ENCODE results near the gene POU2F1.

Gene POU2F1

DNA sequence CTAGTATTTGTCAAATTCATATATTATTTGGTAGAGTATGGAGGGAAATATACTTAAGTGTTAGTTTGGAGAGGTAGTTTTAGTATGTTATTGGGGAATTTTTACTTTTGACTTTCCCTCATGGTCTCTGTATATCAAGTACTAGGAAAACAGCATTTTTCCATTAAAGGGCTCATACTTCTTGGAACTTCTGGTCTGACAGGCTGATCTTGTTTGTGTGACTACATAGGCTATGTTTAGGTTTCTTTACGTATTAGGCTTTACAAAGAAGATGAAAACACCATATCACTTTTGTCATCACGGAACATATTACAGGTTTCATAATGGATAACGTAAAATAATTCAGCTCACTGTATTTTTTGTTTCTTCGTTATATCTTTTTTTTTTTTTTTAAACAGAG, 30.8 kb downstream of the POU2F1 start:
- Histone ChIP-seq H3K36me3 (ENCODE audit: insufficient read depth, low read length) (no peaks in the 10 kb centered on the region), H3K4me1 (ENCODE audit: insufficient read depth, low read length) (0 out of 2 replicates have a peak, but pooled peaks cover 7% of the 10 kb centered on the region), H3K9me3 (ENCODE audit: control insufficient read depth, insufficient read depth, low read length) (no peaks in the 10 kb centered on the region), H3K9ac (ENCODE audit: low read depth, low read length) (no peak overlapping the region)

DNA sequence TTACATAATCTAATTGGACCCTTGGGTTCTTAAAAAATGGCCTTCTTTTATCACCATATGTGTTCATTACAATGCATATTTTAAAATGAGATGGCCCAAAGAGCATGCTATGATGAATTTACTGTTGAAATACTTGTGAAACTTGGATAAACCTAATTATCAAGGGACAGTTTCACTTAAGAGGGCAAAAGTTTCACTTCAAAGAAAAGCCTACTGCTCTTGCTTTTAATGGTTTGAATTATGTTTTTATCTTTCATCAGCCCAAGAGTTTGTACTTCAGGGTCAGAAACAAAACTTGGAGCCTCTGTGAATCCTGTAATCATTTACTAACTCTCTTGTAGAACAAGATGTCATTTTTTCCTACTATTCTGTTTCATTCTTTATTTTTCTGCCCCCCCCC, 32.3 kb downstream of the POU2F1 start:
- 0 out of 2 replicates have a peak, but pooled peaks cover 7% of the 10 kb centered on the region for H3K4me1 ChIP-seq (ENCODE audit: insufficient read depth, low read length)
- H3K36me3 ChIP-seq (ENCODE audit: insufficient read depth, low read length) = no peaks in the 10 kb centered on the region
- H3K9ac ChIP-seq (ENCODE audit: low read depth, low read length) = no peak overlapping the region
- no peaks in the 10 kb centered on the region for H3K9me3 ChIP-seq (ENCODE audit: control insufficient read depth, insufficient read depth, low read length)

DNA sequence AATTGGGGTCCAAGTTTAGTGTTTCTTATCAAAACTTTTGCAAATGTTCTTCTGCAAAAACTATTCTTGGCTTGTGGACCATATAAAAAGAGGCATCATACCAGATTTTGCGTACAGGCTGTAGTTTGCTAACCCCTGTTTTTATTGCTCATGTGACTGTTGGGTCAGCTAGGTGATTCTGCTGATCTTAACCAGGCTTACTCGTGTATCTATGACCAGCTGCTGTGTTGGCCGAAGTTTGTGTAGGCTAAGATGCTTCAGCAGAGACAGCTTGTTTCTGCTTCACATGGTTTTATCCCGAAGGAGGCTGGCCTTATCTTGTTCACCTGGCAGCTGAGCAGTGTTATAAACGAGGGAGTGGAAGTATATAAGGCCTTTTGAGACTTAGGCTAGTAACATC, 38.2 kb downstream of the POU2F1 start:
- H3K36me3 ChIP-seq (ENCODE audit: insufficient read depth, low read length) = no peaks in the 10 kb centered on the region
- peaks cover 5% of the 10 kb centered on the region; the same call in 1 of the 2 replicates for H3K4me1 ChIP-seq (ENCODE audit: insufficient read depth, low read length)
- no peaks in the 10 kb centered on the region for H3K9me3 ChIP-seq (ENCODE audit: control insufficient read depth, insufficient read depth, low read length)
- H3K9ac ChIP-seq (ENCODE audit: low read depth, low read length) = no peak overlapping the region

DNA sequence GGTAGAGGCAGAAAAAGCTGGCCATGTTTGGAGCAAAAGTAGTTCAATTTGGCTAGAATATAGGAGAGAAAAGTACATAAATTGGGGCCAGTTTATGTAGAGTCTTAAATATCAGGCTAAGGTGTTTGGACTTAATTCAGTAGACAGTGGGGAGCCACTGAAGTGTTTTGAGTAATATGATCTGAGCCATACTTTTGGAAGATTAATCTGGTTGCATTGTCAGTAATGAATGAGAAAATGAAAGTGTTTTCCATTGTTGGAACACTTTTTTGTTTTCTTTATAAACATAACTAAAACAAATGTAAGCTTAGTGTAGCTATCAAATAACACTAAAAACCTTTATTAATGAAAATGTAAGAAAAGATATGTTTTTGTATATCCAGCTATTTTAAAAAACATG, 42.1 kb downstream of the POU2F1 start:
- H3K9ac ChIP-seq (ENCODE audit: low read depth, low read length) = no peak overlapping the region
- peaks cover 6% of the 10 kb centered on the region; the same call in 1 of the 2 replicates for H3K4me1 ChIP-seq (ENCODE audit: insufficient read depth, low read length)

DNA sequence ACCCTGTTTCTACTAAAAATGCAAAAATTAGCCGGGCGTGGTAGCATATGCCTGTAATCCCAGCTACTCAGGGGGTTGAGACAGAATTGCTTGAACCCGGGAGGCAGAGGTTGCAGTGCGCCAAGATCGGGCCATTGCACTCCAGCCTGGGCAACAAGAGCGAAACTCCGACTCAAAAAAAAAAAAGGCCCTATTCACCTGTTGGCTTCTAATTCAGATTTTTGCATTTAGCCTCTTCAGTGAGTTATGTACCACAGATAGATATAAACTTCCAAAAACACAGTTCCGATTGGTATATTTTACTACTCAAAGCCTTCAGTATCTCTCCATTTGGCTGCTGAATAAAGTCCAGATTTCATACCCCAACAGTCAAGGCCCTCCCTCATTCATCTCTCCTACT, 42.7 kb downstream of the POU2F1 start:
- no peaks in the 10 kb centered on the region for H3K36me3 ChIP-seq (ENCODE audit: insufficient read depth, low read length)
- no peaks in the 10 kb centered on the region for H3K9me3 ChIP-seq (ENCODE audit: control insufficient read depth, insufficient read depth, low read length)
- peaks cover 8% of the 10 kb centered on the region; the same call in 1 of the 2 replicates for H3K4me1 ChIP-seq (ENCODE audit: insufficient read depth, low read length)
- H3K9ac ChIP-seq (ENCODE audit: low read depth, low read length) = no peak overlapping the region

More for the DNA sequence above, 42.1 kb downstream of the POU2F1 start:
- H3K36me3 ChIP-seq (ENCODE audit: insufficient read depth, low read length) = no peaks in the 10 kb centered on the region
- H3K9me3 ChIP-seq (ENCODE audit: control insufficient read depth, insufficient read depth, low read length) = no peaks in the 10 kb centered on the region

GRCh38 chr1:167263819-167264464, 43.3 kb downstream of the POU2F1 start:
- Histone ChIP-seq H3K9me3 (ENCODE audit: control insufficient read depth, insufficient read depth, low read length) (no peaks in the 10 kb centered on the region), H3K4me1 (ENCODE audit: insufficient read depth, low read length) (peaks cover 13% of the 10 kb centered on the region; the same call in 1 of the 2 replicates), H3K9ac (ENCODE audit: low read depth, low read length) (no peak overlapping the region), H3K36me3 (ENCODE audit: insufficient read depth, low read length) (no peaks in the 10 kb centered on the region)

GRCh38 chr1:167266965-167267364, 46.3 kb downstream of the POU2F1 start:
- no peak overlapping the region for H3K9ac ChIP-seq (ENCODE audit: low read depth, low read length)
- peaks cover 28% of the 10 kb centered on the region for H3K4me1 ChIP-seq (ENCODE audit: insufficient read depth, low read length)
- H3K9me3 ChIP-seq (ENCODE audit: control insufficient read depth, insufficient read depth, low read length) = no peaks in the 10 kb centered on the region
- no peaks in the 10 kb centered on the region for H3K36me3 ChIP-seq (ENCODE audit: insufficient read depth, low read length)

GRCh38 chr1:167268347-167268787, 47.7 kb downstream of the POU2F1 start:
- peaks cover 27% of the 10 kb centered on the region for H3K4me1 ChIP-seq (ENCODE audit: insufficient read depth, low read length)
- no peak overlapping the region for H3K9ac ChIP-seq (ENCODE audit: low read depth, low read length)
- H3K9me3 ChIP-seq (ENCODE audit: control insufficient read depth, insufficient read depth, low read length) = no peaks in the 10 kb centered on the region
- no peaks in the 10 kb centered on the region for H3K36me3 ChIP-seq (ENCODE audit: insufficient read depth, low read length)

GRCh38 chr1:167270349-167271092, 49.8 kb downstream of the POU2F1 start:
- no peak overlapping the region for H3K9ac ChIP-seq (ENCODE audit: low read depth, low read length)
- H3K9me3 ChIP-seq (ENCODE audit: control insufficient read depth, insufficient read depth, low read length) = no peaks in the 10 kb centered on the region
- no peaks in the 10 kb centered on the region for H3K36me3 ChIP-seq (ENCODE audit: insufficient read depth, low read length)
- peaks cover 22% of the 10 kb centered on the region for H3K4me1 ChIP-seq (ENCODE audit: insufficient read depth, low read length)

DNA sequence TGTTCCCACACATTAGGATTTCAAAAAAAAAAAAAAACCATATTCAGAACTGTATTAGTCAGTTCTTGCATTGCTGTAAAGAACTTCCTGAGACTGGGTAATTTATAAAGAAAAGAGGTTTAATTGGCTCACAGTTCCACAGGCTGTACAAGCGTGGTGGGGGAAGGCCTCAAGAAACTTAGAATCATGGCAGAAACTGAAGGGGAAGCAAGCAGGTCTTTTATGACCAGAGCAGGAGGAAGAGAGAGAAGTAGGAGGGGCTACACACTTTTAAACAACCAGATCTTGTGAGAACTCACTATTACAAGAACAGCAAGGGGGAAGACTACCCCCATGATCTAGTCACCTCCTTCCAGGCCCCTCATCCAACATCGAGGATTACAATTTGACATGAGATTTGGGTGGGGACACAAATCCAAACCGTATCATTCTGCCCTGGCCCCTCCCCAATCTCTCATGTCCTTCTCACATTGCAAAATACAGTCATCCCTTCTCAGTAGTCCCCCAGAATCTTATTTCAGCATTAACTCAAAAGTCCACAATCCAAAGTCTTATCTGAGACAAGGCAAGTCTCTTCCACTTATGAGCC, 51.8 kb downstream of the POU2F1 start:
- no peaks in the 10 kb centered on the region for H3K9me3 ChIP-seq (ENCODE audit: control insufficient read depth, insufficient read depth, low read length)
- H3K9ac ChIP-seq (ENCODE audit: low read depth, low read length) = no peak overlapping the region
- H3K36me3 ChIP-seq (ENCODE audit: insufficient read depth, low read length) = no peaks in the 10 kb centered on the region
- H3K4me1 ChIP-seq (ENCODE audit: insufficient read depth, low read length) = peaks cover 22% of the 10 kb centered on the region

- Histone ChIP-seq H3K4me1 (ENCODE audit: insufficient read depth, low read length) (peaks cover 21% of the 10 kb centered on the region), H3K9me3 (ENCODE audit: control insufficient read depth, insufficient read depth, low read length) (no peaks in the 10 kb centered on the region), H3K9ac (ENCODE audit: low read depth, low read length) (no peak overlapping the region), H3K36me3 (ENCODE audit: insufficient read depth, low read length) (no peaks in the 10 kb centered on the region)
These were observed 52.5 kb downstream of the POU2F1 start for GRCh38 chr1:167273027-167273800.

DNA sequence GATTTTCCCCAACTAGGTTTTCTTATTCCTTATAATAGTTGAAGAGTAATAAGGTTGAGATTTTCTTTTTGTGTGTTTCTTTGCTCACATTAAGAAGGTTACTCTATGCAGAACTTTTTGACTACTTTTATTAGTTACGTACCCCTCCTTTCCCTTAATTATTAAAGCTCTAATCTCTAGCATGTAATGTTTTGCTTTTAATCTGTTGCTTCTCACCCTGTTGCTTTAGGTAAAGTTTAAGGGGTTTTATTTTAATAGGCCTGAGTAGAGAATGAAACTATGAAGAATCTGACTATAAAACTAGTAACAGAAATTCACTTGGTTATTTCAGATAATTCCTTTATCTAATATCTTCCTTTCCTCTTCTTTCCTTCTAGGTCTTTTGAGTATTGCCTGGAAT, 53.4 kb downstream of the POU2F1 start:
- peaks cover 15% of the 10 kb centered on the region for H3K4me1 ChIP-seq (ENCODE audit: insufficient read depth, low read length)
- no peaks in the 10 kb centered on the region for H3K36me3 ChIP-seq (ENCODE audit: insufficient read depth, low read length)
- no peaks in the 10 kb centered on the region for H3K9me3 ChIP-seq (ENCODE audit: control insufficient read depth, insufficient read depth, low read length)
- H3K9ac ChIP-seq (ENCODE audit: low read depth, low read length) = no peak overlapping the region

GRCh38 chr1:167276969-167277368, 56.3 kb downstream of the POU2F1 start:
- no peaks in the 10 kb centered on the region for H3K36me3 ChIP-seq (ENCODE audit: insufficient read depth, low read length)
- no peaks in the 10 kb centered on the region for H3K9me3 ChIP-seq (ENCODE audit: control insufficient read depth, insufficient read depth, low read length)
- H3K9ac ChIP-seq (ENCODE audit: low read depth, low read length) = no peak overlapping the region
- H3K4me1 ChIP-seq (ENCODE audit: insufficient read depth, low read length) = no peaks in the 10 kb centered on the region; the same call in 1 of the 2 replicates

- Histone ChIP-seq H3K36me3 (ENCODE audit: insufficient read depth, low read length) (no peaks in the 10 kb centered on the region), H3K9ac (ENCODE audit: low read depth, low read length) (no peak overlapping the region), H3K4me1 (ENCODE audit: insufficient read depth, low read length) (no peaks in the 10 kb centered on the region; the same call in 1 of the 2 replicates), H3K9me3 (ENCODE audit: control insufficient read depth, insufficient read depth, low read length) (no peaks in the 10 kb centered on the region)
These were observed 57.8 kb downstream of the POU2F1 start for GRCh38 chr1:167278497-167278896.
